Measurements from ENCODE around the gene FGF14. TPM values are rescaled to one million over a fixed set of nuclear protein-coding genes. Genes with fewer than 3 reads are reported as not detected.

FGF14 gene
- total and polyA plus RNA-seq, 2 experiments from 2014 or later: 0.03 TPM; not detected in 1

GRCh38 chr13:101792189-101792588 lies 609.7 kb downstream of the FGF14 start:
- Histone ChIP-seq H3K36me3 (ENCODE audit: insufficient read depth) (no peaks in the 10 kb centered on the region), H3K4me2 (no peak overlapping the region), H3K4me3 (no peak overlapping the region), H3K4me1 (ENCODE audit: insufficient read depth) (no peaks in the 10 kb centered on the region), H3K27ac (ENCODE audit: low read depth) (no peak overlapping the region), H3K79me2 (replicated peaks; ENCODE audit: insufficient read depth) (no peaks in the 10 kb centered on the region), H4K20me1 (replicated peaks; ENCODE audit: insufficient read depth) (no peaks in the 10 kb centered on the region), H3F3A (replicated peaks; ENCODE audit: low read depth) (no peaks in the 10 kb centered on the region), H2AFZ (no peak overlapping the region), H3K27me3 (ENCODE audit: insufficient read depth) (no peaks in the 10 kb centered on the region), H3K9me2 (ENCODE audit: insufficient read depth) (no peaks in the 10 kb centered on the region)
- DNase-seq (ENCODE audit: low spot score) (no peak), ATAC-seq (no peak)
- Mint-ChIP-seq H3K9me3 (no peaks in the 10 kb centered on the region), H3K4me1 (no peaks in the 10 kb centered on the region; the same call in 1 of the 3 replicates), H3K4me3 (no peak overlapping the region), H3K36me3 (ENCODE audit: low read depth) (no peaks in the 10 kb centered on the region), H3K27me3 (ENCODE audit: insufficient read depth, low read depth, poor library complexity) (peaks cover 1% of the 10 kb centered on the region), H3K27ac (no peak overlapping the region)
- TF ChIP-seq ZNF331 (CRISPR knock-in tag; IDR thresholded peaks at IDR 0.05; ENCODE audit: low read depth) (no peak), ZNF462 (CRISPR knock-in tag; IDR thresholded peaks at IDR 0.05) (no peak), JUNB (IDR thresholded peaks at IDR 0.05; ENCODE audit: unreplicated experiment) (no peak), ZNF114 (CRISPR knock-in tag; IDR thresholded peaks at IDR 0.05) (no peak), REST (IDR thresholded peaks at IDR 0.05; ENCODE audit: unreplicated experiment) (no peak), EZH2phosphoT487 (IDR thresholded peaks at IDR 0.05; ENCODE audit: unreplicated experiment) (no peak), CREB1 (CRISPR knock-in tag; IDR thresholded peaks at IDR 0.05; ENCODE audit: low read depth) (no peak), STAT1 (IDR thresholded peaks at IDR 0.05; ENCODE audit: unreplicated experiment) (no peak), EZH2 (IDR thresholded peaks at IDR 0.05; ENCODE audit: low read depth, unreplicated experiment) (no peak), CTCF (conservative IDR thresholded peaks at IDR 0.05; ENCODE audit: low read depth in 2 of 2) (no peak), NANOG (IDR thresholded peaks at IDR 0.05; ENCODE audit: borderline replicate concordance) (no peak), POLR2AphosphoS5 (IDR thresholded peaks at IDR 0.05; ENCODE audit: low read depth) (no peak), ETS1 (IDR thresholded peaks at IDR 0.05) (no peak)

All from GM23338 (cell line).